Sigmoid colon (tissue), 7 donors: ENCODE results near the gene OVCA2. TPM values are rescaled to one million over a fixed set of nuclear protein-coding genes. Genes with fewer than 3 reads are reported as not detected.

Source experiments
- DNase-seq: peaks from one replicate; pipeline ENCODE4 v3.0.0-alpha.2; 2019
- H3K27ac ChIP-seq, 4 donors: fragments of 200-600 bp; sonication (generic); one replicate each; pipeline ENCODE4 v1.5.1; 2016 to 2019; ENCODE audit warnings: mild to moderate bottlenecking in 1 of 4
- H3K27me3 ChIP-seq, 3 donors: fragments of 200-600 bp; sonication (generic); one replicate each; pipeline ENCODE4 v1.5.1; 2019; ENCODE audit warnings: mild to moderate bottlenecking in 1 of 3
- H3K36me3 ChIP-seq, 4 donors: fragments of 200-600 bp; sonication (generic); one replicate each; pipeline ENCODE4 v1.5.1; 2016 to 2019
- H3K4me1 ChIP-seq, 4 donors: fragments of 200-600 bp; sonication (generic); one replicate each; pipeline ENCODE4 v1.5.1; 2017 to 2019
- H3K4me3 ChIP-seq, 4 donors: fragments of 200-600 bp; sonication (generic); one replicate each; pipeline ENCODE4 v1.5.1; 2017 to 2019; ENCODE audit warnings: mild to moderate bottlenecking in 2 of 4, moderate library complexity in 1 of 4
- H3K9me3 ChIP-seq, 4 donors: fragments of 200-600 bp in 3 of 4; sonication (generic) in 3 of 4; one replicate each; pipeline versions ENCODE4 v1.5.1 to v1.6.1; 2013 to 2019
- CTCF ChIP-seq, 4 experiments: fragments of 450-650 bp in 3 of 4; fragments of 200-600 bp in 1 of 4; IDR thresholded peaks; one replicate each; pipeline ENCODE4 v1.5.1; 2016 to 2019; ENCODE audit warnings: antibody characterized with exemption in 4 of 4, mild to moderate bottlenecking in 3 of 4, moderate library complexity in 2 of 4
- EP300 ChIP-seq, 4 donors: sonication (generic); formaldehyde crosslinking; IDR thresholded peaks; one replicate each; pipeline ENCODE4 v1.6.1; 2017; ENCODE audit warnings: antibody characterized with exemption in 4 of 4
- POLR2A ChIP-seq, 2 donors: fragments of 450-650 bp; IDR thresholded peaks; one replicate each; pipeline ENCODE4 v1.6.1; 2016; ENCODE audit warnings: antibody characterized with exemption in 2 of 2, mild to moderate bottlenecking in 2 of 2, moderate library complexity in 2 of 2
- POLR2AphosphoS5 ChIP-seq, 4 donors: sonication (generic); formaldehyde crosslinking; IDR thresholded peaks; one replicate each; pipeline ENCODE4 v1.6.1; 2017; ENCODE audit warnings: antibody characterized with exemption in 4 of 4
- WGBS, 2 donors: extraction: QIAGEN DNeasy Blood & Tissue Kit; methylation state at CpG; one replicate each; pipeline ENCODE4 v1.1.7; 2013; 5-methylcytosine and 5-hydroxymethylcytosine counted together
- intact Hi-C: fragments of 100-400 bp; cut with DNase I; formaldehyde crosslinking; loops from one replicate; pipeline ENCODE4 v1.15.1; 2023
- polyA plus RNA-seq, 3 donors: library from polyadenylated mRNA; stranded (reverse); fragments of 200-250 nt; gene quantifications; one replicate each; pipeline ENCODE4 v1.2.3, GENCODE V29; 2013
- total RNA-seq, 4 donors: library from RNA; depleted of rRNA; stranded (reverse); fragments of >200 nt; gene quantifications; one replicate each; pipeline ENCODE4 v1.1.0, GENCODE V29; 2016
- donor health status: healthy with polysubstance abuse.
- donor health status: Bipolar disorder and iron deficiency.
- donor health status: healthy.

Gene OVCA2
- total and polyA plus RNA-seq, 7 donors, result 26.3 to 66.8 (median 43.0) TPM

GRCh38 chr17:2018716-2019510 lies 22.9 kb upstream of the OVCA2 start:
- Histone ChIP-seq H3K4me1 (peaks cover 0 to 8% (median 5%) of the 10 kb centered on the region in 4 donors), H3K27ac (no peak overlapping the region), H3K4me3 (no peak overlapping the region), H3K27me3 (peaks cover 3 to 39% (median 4%) of the 10 kb centered on the region in 3 donors), H3K36me3 (no peaks in the 10 kb centered on the region), H3K9me3 (no peaks in the 10 kb centered on the region)
- 64 to 83% methylated on average over 24 of the region's 24 CpGs for WGBS, 2 donors
- no peak for DNase-seq
- TF ChIP-seq POLR2AphosphoS5 (IDR thresholded peaks at IDR 0.05) (no peak), CTCF (IDR thresholded peaks at IDR 0.05) (no peak), POLR2A (IDR thresholded peaks at IDR 0.05) (no peak), EP300 (IDR thresholded peaks at IDR 0.05) (no peak)
- intact Hi-C loops, result no loop called here

- Histone ChIP-seq H3K27me3 (peaks cover 11 to 47% (median 12%) of the 10 kb centered on the region in 3 donors), H3K27ac (no peak overlapping the region), H3K4me1 (peaks cover 0 to 16% (median 13%) of the 10 kb centered on the region in 4 donors), H3K4me3 (no peak overlapping the region), H3K36me3 (no peaks in the 10 kb centered on the region), H3K9me3 (no peaks in the 10 kb centered on the region)
- no peak for DNase-seq
- 76 to 78% methylated on average over 8 of the region's 8 CpGs for WGBS, 2 donors
- TF ChIP-seq EP300 (IDR thresholded peaks at IDR 0.05) (no peak), POLR2AphosphoS5 (IDR thresholded peaks at IDR 0.05) (no peak), POLR2A (IDR thresholded peaks at IDR 0.05) (no peak), CTCF (IDR thresholded peaks at IDR 0.05) (no peak)
- intact Hi-C loops, result no loop called here
These were observed 22.1 kb upstream of the OVCA2 start for GRCh38 chr17:2019723-2020122.

- WGBS, 2 donors, result 36 to 69% methylated on average over 8 of the region's 8 CpGs
- H3K27ac ChIP-seq, result no peak overlapping the region
These were observed 21.1 kb upstream of the OVCA2 start for GRCh38 chr17:2020721-2021120.

GRCh38 chr17:2022647-2023240 lies 19.1 kb upstream of the OVCA2 start:
- 59 to 75% methylated on average over 15 of the region's 15 CpGs for WGBS, 2 donors
- Histone ChIP-seq H3K27me3 (peaks cover 20 to 65% (median 31%) of the 10 kb centered on the region in 3 donors), H3K27ac (no peak overlapping the region), H3K4me1 (peaks cover 0 to 32% (median 30%) of the 10 kb centered on the region in 4 donors), H3K36me3 (no peaks in the 10 kb centered on the region), H3K4me3 (no peak overlapping the region), H3K9me3 (no peaks in the 10 kb centered on the region)
- no peak for TF ChIP-seq CTCF (IDR thresholded peaks at IDR 0.05)
- TF ChIP-seq EP300 (IDR thresholded peaks at IDR 0.05), result no peak
- no peak for TF ChIP-seq POLR2AphosphoS5 (IDR thresholded peaks at IDR 0.05)
- TF ChIP-seq POLR2A (IDR thresholded peaks at IDR 0.05), result no peak
- DNase-seq, result no peak
- intact Hi-C loops, result no loop called here

More at GRCh38 chr17:2020721-2021120, 21.1 kb upstream of the OVCA2 start:
- H3K4me1 ChIP-seq, result peaks cover 0 to 26% (median 23%) of the 10 kb centered on the region in 4 donors
- no peak for DNase-seq
- no peaks in the 10 kb centered on the region for H3K9me3 ChIP-seq
- H3K4me3 ChIP-seq, result no peak overlapping the region
- peaks cover 16 to 57% (median 21%) of the 10 kb centered on the region in 3 donors for H3K27me3 ChIP-seq
- intact Hi-C loops, result no loop called here
- H3K36me3 ChIP-seq, result no peaks in the 10 kb centered on the region
- TF ChIP-seq POLR2AphosphoS5 (IDR thresholded peaks at IDR 0.05), result no peak
- no peak for TF ChIP-seq POLR2A (IDR thresholded peaks at IDR 0.05)
- no peak for TF ChIP-seq EP300 (IDR thresholded peaks at IDR 0.05)
- TF ChIP-seq CTCF (IDR thresholded peaks at IDR 0.05), result no peak
